GM21576 (cell line): ENCODE measurements around the gene ADCK1.
A peak's percentile ranks its signal among the peaks of the same experiment; 100 is the strongest.
"Not testable (repeated sequence)": the region's sequence is repeated elsewhere in the genome, so short reads cannot be mapped to it uniquely, and the experiment has no call there.

ENCODE experiments used
- ATAC-seq: cut with Tn5 transposase; IDR thresholded peaks from one replicate; pipeline ENCODE4 v1.9.1; 2021; ENCODE audit warnings: mild to moderate bottlenecking, moderate library complexity; ENCODE audit not compliant: unreplicated experiment

Gene ADCK1

GRCh38 chr14:77936138-77936639 lies 136.3 kb downstream of the ADCK1 start:
- no peak for ATAC-seq

DNA sequence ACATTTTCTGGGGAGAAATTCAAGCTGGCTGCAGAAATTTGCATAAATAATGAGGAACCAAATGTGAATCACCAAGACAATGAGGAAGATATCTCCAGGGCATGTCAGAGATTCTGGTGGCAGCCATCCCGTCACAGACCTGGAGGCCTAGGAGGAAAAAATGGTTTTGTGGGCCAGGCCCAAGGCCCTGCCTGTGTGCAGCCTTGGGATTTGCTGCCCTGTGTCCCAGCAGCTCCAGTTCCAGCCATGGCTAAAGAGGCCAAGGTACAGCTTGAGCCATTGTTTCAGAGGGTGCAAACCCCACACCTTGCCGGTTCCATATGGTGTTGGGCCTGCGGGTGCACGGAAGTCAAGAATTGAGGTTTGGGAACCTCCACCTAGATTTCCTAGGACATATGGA lies 147.5 kb downstream of the ADCK1 start:
- ATAC-seq = no peak

DNA sequence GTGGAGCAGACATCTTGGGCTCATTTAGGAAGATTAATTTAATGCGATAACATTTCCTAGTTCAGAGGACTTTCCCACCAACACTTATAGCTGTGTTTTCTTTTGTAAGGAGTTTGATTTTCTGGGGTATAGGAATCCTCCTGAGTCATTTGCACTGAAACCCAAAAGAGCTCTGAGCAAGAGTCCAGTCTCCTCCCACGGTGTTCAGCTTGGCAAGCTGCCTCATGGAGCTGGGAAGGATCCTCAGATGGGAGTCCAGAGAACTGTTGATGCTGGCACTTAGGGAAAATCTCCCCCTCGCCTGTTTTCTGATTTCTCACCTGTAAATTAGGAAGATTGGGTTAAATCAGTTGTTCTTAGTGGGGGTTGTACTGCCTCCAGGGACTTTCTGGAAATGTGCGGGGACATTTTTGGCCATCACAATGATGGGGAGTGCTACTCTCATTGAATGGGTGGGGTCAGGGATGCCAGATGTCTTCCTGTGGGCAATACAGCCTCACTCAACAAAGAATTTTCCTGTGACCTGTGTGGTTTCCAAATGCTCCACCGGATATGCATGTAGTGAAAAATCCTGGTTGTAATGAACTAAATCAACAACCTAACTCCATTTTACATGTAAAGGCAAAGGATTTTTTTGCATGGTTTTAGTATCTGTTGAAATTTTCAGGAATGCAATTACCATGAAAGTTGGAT lies 150.6 kb downstream of the ADCK1 start:
- ATAC-seq = no peak

GRCh38 chr14:77955816-77956484 lies 156.0 kb downstream of the ADCK1 start:
- ATAC-seq = no peak

DNA sequence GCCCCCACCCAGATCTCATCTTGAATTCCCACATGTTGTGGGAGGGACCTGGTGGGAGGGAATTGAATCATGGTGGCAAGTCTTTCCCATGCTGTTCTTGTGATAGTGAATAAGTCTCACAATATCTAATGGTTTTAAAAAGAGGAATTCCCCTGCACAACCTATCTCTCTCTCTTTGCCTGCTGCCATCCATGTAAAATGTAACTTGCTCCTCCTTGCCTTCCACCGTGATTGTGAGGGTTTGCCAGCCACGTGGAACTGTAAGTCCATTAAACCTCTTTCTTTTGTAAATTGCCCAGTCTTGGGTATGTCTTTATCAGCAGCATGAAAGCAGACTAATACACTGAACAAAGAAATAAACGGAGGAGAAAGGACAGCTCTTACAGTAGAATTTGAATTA lies 159.8 kb downstream of the ADCK1 start:
- ATAC-seq = not testable (repeated sequence)

DNA sequence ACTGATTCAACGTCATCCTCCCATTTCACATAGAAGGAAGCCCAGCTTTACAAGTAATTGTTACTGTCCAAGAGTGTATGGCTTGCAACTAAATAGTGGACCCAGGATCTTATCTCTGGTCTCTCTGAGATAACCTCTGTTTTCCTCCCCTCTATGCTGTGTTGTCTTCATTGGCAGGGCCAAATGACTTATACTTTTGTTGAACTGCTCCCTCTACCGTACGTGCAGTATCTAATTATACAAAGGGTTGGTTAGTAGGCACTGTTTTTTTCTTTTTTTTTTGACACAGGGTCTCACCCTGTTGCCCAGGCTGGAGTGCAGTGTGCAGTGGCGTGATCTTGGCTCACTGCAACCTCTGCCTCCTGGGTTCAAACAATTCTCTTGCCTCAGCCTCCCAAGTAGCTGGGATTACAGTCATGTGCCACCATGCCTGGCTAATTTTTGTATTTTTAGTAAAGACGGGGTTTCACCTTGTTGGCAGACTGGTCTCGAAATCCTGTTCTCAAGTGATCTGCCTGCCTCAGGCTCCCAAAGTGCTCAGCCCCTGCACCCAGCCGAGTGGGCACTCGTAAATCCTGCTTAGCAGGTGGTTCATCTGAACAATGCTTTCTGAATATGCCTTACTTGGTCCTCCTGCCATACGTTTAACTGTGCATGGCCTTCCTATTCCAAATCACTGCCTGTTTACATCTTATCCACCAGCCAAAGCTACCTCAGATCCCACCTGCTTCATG lies 162.1 kb downstream of the ADCK1 start:
- no peak for ATAC-seq

DNA sequence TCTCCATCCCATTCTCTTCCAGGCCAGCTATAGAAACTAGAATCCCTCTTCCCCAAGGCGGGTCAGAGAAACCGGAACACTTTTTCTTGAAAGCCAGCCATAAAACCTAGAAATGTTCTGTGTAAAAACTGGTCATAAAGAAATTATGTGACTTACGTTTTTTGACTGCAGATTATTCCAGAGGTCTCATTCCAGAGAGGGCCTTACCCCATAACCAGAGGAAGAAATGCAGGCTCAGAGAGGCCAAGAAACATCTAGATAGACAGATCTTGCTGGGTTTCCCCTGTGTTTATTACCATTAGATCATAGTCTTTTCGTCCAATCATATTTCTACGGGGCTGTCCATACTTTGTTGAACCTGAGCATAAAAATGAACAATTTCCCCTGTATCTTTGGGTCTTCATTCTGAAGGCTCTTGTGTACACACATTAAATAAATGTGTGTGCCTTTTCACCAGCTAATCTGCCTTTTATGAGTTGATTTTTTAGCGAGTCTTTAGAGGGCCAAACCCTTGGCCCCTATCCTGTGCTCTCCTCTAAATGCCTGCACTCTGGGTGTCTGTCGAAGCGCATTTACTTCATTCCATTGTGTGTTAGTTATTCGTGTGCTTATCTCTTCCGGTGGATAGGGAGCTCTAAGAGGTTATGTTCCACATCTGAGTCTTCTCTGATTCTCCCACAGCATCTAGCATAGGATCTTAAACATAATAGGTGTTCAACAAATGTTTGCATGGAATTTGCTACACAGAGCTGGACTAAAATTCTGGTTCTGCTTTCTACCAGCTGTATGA lies 163.0 kb downstream of the ADCK1 start:
- ATAC-seq = no peak

DNA sequence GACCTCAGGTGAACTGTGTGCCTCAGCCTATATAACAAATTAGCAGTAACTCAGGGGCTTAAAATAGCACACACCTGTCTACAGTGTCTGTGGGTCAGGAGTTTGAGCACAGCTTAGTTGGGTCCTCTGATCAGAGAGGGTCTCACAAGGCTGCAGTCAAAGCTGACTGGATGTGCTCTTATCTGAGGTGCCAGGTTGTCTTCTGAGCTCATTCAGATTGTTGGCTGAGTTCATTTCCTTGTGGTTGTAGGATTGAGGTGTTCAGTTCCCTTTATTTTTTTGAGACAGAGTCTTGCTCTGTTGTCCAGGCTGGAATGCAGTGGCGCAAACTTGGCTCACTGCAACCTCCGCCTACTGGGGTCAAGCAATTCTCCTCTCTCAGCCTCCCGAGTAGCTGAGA lies 164.7 kb downstream of the ADCK1 start:
- no peak for ATAC-seq

DNA sequence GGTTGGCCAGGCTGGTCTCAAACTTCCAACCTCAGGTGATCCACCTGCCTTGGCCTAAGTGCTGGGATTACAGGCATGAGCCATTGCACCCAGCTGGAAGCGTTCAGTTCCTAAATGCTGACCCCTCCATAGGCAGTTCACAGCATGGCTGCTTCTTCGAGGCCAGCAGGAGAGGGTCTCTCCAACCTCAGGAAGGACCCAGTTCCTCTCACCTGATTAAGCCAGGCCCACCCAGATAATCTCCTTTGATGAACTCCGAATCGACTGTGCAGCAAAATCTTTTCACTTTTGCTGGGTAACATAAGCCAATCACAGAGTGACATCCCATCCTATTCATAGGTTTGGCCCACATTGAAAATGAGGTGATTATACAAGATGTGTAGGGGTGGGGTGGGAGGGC lies 165.1 kb downstream of the ADCK1 start:
- no peak for ATAC-seq

GRCh38 chr14:77965919-77966435 lies 166.1 kb downstream of the ADCK1 start:
- ATAC-seq = peak; percentile 82

- ATAC-seq = no peak
Observed at GRCh38 chr14:77967110-77967509, 167.2 kb downstream of the ADCK1 start.

DNA sequence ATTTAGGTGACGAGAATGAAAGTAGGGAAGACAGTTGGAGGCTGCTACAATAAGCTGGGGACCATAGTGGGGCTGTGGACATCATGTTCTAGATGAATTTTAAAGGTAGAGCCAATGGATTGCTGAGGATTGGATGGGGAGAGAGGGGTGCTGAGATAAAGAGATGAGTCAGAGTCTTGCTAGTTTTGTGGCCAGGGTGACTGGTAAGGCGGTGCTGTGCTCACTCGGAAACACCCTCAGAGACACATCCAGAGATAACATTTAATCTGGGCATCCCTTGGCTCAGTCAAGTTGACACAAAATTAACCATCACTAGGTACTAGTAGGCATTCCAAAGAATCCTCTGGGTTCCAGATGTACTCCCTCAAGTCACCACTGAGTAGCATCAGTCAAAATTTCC lies 170.7 kb downstream of the ADCK1 start:
- no peak for ATAC-seq

DNA sequence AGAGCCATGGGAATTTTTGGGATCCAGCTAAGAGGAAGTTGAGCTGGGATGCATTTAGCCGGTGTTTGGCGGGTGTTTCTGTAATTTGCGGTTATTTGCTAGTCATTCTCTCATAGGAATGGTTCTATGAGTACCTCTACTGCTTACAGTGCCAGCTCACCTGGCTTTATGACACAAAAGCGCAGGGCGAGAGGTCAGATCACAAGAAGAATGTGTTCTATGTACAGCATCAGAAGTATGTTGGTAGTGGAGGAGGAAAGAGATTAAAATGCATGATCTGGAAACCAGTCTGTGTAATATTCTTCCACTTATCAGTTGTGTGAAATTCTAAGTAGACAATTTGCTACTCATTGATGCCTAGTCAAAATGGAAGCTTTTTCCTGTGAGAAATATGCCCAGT lies 173.3 kb downstream of the ADCK1 start:
- ATAC-seq = no peak

GRCh38 chr14:77976591-77976990 lies 176.7 kb downstream of the ADCK1 start:
- ATAC-seq = no peak

DNA sequence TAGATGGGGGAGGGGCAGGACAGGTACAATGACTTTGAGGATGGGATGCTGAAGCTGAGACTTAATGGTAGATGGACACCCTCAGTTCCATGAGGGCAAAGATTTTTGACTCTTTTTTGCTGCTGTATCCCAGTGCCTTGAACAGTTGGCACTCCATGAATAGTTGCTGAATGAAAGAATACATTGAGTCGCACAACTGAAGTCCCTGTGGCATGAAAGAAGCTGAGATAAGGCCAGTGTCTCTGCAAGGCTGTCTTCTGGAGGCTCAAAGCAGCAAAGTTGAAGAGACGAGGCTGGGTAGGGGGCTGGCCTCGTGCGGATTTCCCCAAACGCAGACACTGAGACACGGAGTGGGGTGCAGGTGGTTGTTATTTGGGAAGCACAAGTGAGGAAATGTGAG lies 179.3 kb downstream of the ADCK1 start:
- no peak for ATAC-seq

GRCh38 chr14:77979666-77980351 lies 179.9 kb downstream of the ADCK1 start:
- no peak for ATAC-seq

- ATAC-seq = no peak
Observed at GRCh38 chr14:77980475-77981321, 180.8 kb downstream of the ADCK1 start.
